Measurements from ENCODE around the gene TNKS1BP1.

Gene TNKS1BP1

DNA sequence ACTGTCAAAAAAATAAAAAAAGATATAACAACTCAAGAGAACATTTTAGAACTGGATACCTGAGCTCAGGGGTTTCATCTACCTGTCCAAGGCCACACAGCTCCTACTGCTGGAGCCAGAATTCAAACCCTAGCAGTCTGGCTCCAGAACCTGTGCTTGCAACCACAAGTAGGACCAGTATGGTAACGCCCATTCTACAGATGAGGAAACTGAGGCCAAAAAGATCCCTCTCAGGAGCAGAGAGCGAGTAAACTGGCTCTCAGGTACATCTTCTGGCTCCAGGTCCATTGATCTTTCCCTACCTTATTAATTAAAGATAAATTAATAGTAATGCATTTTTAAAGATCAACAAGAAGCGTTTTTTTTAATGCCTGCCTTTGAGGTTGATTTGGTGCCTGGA, 32.6 kb upstream of the TNKS1BP1 start:
- TF ChIP-seq EZH2phosphoT487 (IDR thresholded peaks at IDR 0.05; ENCODE audit: borderline replicate concordance, low read length) = no peak
- TF ChIP-seq, protein P1, sequence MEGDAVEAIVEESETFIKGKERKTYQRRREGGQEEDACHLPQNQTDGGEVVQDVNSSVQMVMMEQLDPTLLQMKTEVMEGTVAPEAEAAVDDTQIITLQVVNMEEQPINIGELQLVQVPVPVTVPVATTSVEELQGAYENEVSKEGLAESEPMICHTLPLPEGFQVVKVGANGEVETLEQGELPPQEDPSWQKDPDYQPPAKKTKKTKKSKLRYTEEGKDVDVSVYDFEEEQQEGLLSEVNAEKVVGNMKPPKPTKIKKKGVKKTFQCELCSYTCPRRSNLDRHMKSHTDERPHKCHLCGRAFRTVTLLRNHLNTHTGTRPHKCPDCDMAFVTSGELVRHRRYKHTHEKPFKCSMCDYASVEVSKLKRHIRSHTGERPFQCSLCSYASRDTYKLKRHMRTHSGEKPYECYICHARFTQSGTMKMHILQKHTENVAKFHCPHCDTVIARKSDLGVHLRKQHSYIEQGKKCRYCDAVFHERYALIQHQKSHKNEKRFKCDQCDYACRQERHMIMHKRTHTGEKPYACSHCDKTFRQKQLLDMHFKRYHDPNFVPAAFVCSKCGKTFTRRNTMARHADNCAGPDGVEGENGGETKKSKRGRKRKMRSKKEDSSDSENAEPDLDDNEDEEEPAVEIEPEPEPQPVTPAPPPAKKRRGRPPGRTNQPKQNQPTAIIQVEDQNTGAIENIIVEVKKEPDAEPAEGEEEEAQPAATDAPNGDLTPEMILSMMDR (IDR thresholded peaks at IDR 0.05; ENCODE audit: low read depth, low read length, poor library complexity, severe bottlenecking) = no peak
- Histone ChIP-seq H3K9me2 (replicated peaks; ENCODE audit: control insufficient read depth, low read length) (no peaks in the 10 kb centered on the region), H3F3A (ENCODE audit: control insufficient read depth, insufficient read depth) (no peaks in the 10 kb centered on the region), H4K20me1 (ENCODE audit: control insufficient read depth, insufficient read depth, low read depth, low read length) (no peaks in the 10 kb centered on the region), H3K27ac (ENCODE audit: low read depth, low read length) (no peak overlapping the region), H3K9me3 (ENCODE audit: control insufficient read depth, insufficient read depth, low read length) (no peaks in the 10 kb centered on the region), H3K79me2 (ENCODE audit: control insufficient read depth, low read length) (no peaks in the 10 kb centered on the region), H3K36me3 (ENCODE audit: control insufficient read depth, low read length) (no peaks in the 10 kb centered on the region), H3K4me1 (ENCODE audit: control insufficient read depth, low read length) (no peaks in the 10 kb centered on the region), H3K27me3 (ENCODE audit: control insufficient read depth, low read length) (peaks cover 35% of the 10 kb centered on the region), H3K4me2 (ENCODE audit: low read length) (no peak overlapping the region), H3K4me3 (ENCODE audit: low read length) (no peak overlapping the region)

DNA sequence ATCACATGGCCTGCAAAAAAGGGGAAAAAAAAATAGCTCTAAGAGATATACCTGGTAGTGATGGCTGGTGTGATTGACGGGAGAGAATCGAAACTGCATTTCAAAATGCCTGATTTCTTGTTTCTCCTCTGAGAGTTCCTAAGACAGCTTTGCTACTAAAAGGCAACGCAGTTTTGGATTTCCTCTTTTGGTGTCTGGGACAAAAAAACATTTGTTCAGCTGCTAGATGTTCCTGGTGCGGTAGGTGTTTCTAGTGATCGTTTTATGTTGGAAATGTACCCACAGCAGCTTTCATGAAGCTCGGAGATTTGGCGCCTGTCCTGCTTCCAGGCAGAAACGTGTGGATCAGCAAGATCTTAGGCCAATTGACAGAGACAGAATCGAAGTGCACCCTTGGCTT, 31.5 kb upstream of the TNKS1BP1 start:
- Histone ChIP-seq H3K4me3 (ENCODE audit: low read length) (no peak overlapping the region), H3K79me2 (ENCODE audit: control insufficient read depth, low read length) (no peaks in the 10 kb centered on the region), H3K9me3 (ENCODE audit: control insufficient read depth, insufficient read depth, low read length) (no peaks in the 10 kb centered on the region), H3K27ac (ENCODE audit: low read depth, low read length) (no peak overlapping the region), H4K20me1 (ENCODE audit: control insufficient read depth, insufficient read depth, low read depth, low read length) (no peaks in the 10 kb centered on the region), H3K4me2 (ENCODE audit: low read length) (no peak overlapping the region), H3K27me3 (ENCODE audit: control insufficient read depth, low read length) (peaks cover 37% of the 10 kb centered on the region), H3K4me1 (ENCODE audit: control insufficient read depth, low read length) (no peaks in the 10 kb centered on the region), H3K36me3 (ENCODE audit: control insufficient read depth, low read length) (no peaks in the 10 kb centered on the region), H3K9me2 (replicated peaks; ENCODE audit: control insufficient read depth, low read length) (no peaks in the 10 kb centered on the region), H3F3A (ENCODE audit: control insufficient read depth, insufficient read depth) (no peaks in the 10 kb centered on the region)
- TF ChIP-seq, protein P1 (IDR thresholded peaks at IDR 0.05; ENCODE audit: low read depth, low read length, poor library complexity, severe bottlenecking) = no peak
- no peak; the same call in 1 of the 2 replicates for TF ChIP-seq EZH2phosphoT487 (IDR thresholded peaks at IDR 0.05; ENCODE audit: borderline replicate concordance, low read length)

DNA sequence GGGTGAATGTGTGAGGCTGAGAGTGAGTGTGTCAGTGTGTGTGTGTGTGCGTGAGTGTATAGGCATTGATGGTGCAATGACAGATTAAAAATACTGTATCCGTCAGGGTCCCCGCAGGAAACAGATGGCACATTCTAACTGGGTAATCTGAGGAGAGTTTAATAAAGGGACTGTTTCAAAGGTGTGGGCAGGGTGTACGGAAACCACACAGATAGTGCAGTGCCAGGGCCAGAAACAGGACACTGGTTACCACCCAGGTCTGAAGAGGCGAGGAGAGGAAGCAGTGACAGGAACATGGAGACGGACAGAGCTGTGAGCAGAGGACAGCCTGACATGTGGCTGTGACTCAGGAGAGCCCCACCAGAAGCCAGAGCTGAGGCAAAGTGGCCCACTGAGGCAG, 29.9 kb upstream of the TNKS1BP1 start:
- Histone ChIP-seq H3K4me3 (ENCODE audit: low read length) (no peak overlapping the region), H3K27me3 (ENCODE audit: control insufficient read depth, low read length) (peaks cover 35% of the 10 kb centered on the region), H3F3A (ENCODE audit: control insufficient read depth, insufficient read depth) (no peaks in the 10 kb centered on the region), H3K36me3 (ENCODE audit: control insufficient read depth, low read length) (no peaks in the 10 kb centered on the region), H3K27ac (ENCODE audit: low read depth, low read length) (no peak overlapping the region), H3K9me2 (replicated peaks; ENCODE audit: control insufficient read depth, low read length) (no peaks in the 10 kb centered on the region), H3K9me3 (ENCODE audit: control insufficient read depth, insufficient read depth, low read length) (no peaks in the 10 kb centered on the region), H3K4me2 (ENCODE audit: low read length) (no peak overlapping the region), H3K4me1 (ENCODE audit: control insufficient read depth, low read length) (no peaks in the 10 kb centered on the region), H4K20me1 (ENCODE audit: control insufficient read depth, insufficient read depth, low read depth, low read length) (no peaks in the 10 kb centered on the region), H3K79me2 (ENCODE audit: control insufficient read depth, low read length) (no peaks in the 10 kb centered on the region)
- TF ChIP-seq, protein P1 (IDR thresholded peaks at IDR 0.05; ENCODE audit: low read depth, low read length, poor library complexity, severe bottlenecking) = no peak
- no peak for TF ChIP-seq EZH2phosphoT487 (IDR thresholded peaks at IDR 0.05; ENCODE audit: borderline replicate concordance, low read length)

DNA sequence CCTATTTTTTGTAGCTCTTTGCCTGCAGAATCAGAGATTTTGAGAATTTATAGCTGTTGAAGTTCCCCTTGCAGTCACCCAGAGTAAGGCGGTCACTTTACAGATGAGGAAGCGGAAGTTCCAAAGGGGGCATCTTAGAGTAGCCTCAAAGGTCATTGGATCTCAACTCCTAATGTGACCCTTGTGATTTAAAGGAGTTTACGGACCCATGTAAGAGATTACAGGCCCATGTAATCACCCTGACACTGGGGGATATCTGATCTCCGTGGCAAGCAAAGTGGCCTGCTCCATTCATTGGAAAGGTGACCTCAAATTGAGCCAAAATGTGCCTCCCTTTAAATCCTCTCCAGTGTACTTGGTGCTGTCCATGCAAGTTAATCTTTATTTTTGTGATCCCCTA, 29.1 kb upstream of the TNKS1BP1 start:
- H3K4me1 ChIP-seq (ENCODE audit: control insufficient read depth, low read length) = no peaks in the 10 kb centered on the region
- H3F3A ChIP-seq (ENCODE audit: control insufficient read depth, insufficient read depth) = no peaks in the 10 kb centered on the region
- no peak overlapping the region for H3K4me2 ChIP-seq (ENCODE audit: low read length)
- H3K36me3 ChIP-seq (ENCODE audit: control insufficient read depth, low read length) = no peaks in the 10 kb centered on the region
- H3K9me3 ChIP-seq (ENCODE audit: control insufficient read depth, insufficient read depth, low read length) = no peaks in the 10 kb centered on the region
- no peak overlapping the region for H3K4me3 ChIP-seq (ENCODE audit: low read length)
- H3K9me2 ChIP-seq (replicated peaks; ENCODE audit: control insufficient read depth, low read length) = no peaks in the 10 kb centered on the region
- no peaks in the 10 kb centered on the region for H3K79me2 ChIP-seq (ENCODE audit: control insufficient read depth, low read length)
- no peaks in the 10 kb centered on the region for H4K20me1 ChIP-seq (ENCODE audit: control insufficient read depth, insufficient read depth, low read depth, low read length)
- peaks cover 35% of the 10 kb centered on the region for H3K27me3 ChIP-seq (ENCODE audit: control insufficient read depth, low read length)
- H3K27ac ChIP-seq (ENCODE audit: low read depth, low read length) = no peak overlapping the region
- TF ChIP-seq, protein P1 (IDR thresholded peaks at IDR 0.05; ENCODE audit: low read depth, low read length, poor library complexity, severe bottlenecking) = no peak
- no peak for TF ChIP-seq EZH2phosphoT487 (IDR thresholded peaks at IDR 0.05; ENCODE audit: borderline replicate concordance, low read length)
